PC-3 (cell line): ENCODE measurements around the gene ABL1. TPM values are rescaled to one million over a fixed set of nuclear protein-coding genes. Genes with fewer than 3 reads are reported as not detected.

Experiments
- ATAC-seq: fragments of 200-7000 bp; cut with Tn5 transposase; 2 replicates; pipeline ENCODE4 v1.9.1; 2020; ENCODE audit warnings: mild to moderate bottlenecking, moderate library complexity
- Bru-seq: library from RNA; stranded (reverse); fragments of 400-500 nt; gene quantifications from one replicate; lab custom pipeline; 2021; lab: Mats Ljungman, UMichigan
- BruChase-seq, 2 experiments: library from RNA; stranded (reverse); fragments of 400-500 nt; gene quantifications; one replicate each; lab custom pipeline; 2021; lab: Mats Ljungman, UMichigan
- BruUV-seq: library from RNA; stranded (reverse); fragments of 400-500 nt; replicated peaks from 2 replicates; lab custom pipeline; 2021; lab: Mats Ljungman, UMichigan
- CTCF ChIA-PET: fragments of 300-600 bp; sonication (Branson Sonifier 250); formaldehyde crosslinking; loops from one replicate; lab custom pipeline; 2022; ENCODE audit warnings: antibody characterized with exemption; lab: Charles Lee
- POLR2A ChIA-PET: fragments of 300-600 bp; sonication (Branson Sonifier 250); formaldehyde crosslinking; loops from one replicate; lab custom pipeline; 2022; ENCODE audit warnings: antibody characterized with exemption; ENCODE audit not compliant: unreplicated experiment; lab: Charles Lee
- DNase-seq: peaks from one replicate; pipeline ENCODE4 v3.0.0-alpha.2; 2015
- H2AFZ ChIP-seq: fragments of 300-600 bp; sonication (generic); 2 replicates; pipeline ENCODE4 v1.6.0; 2016; ENCODE audit warnings: antibody characterized with exemption, low read length
- H3F3A ChIP-seq: fragments of 300-600 bp; sonication (generic); one replicate; pipeline ENCODE4 v1.6.0; 2017; ENCODE audit warnings: antibody characterized with exemption, low read length, control low read depth, mild to moderate bottlenecking; ENCODE audit not compliant: unreplicated experiment
- H3K27ac ChIP-seq: fragments of 300-600 bp; sonication (generic); 2 replicates; pipeline ENCODE4 v1.5.1; 2016; ENCODE audit warnings: mild to moderate bottlenecking, low read length
- H3K27me3 ChIP-seq: fragments of 300-600 bp; sonication (generic); 2 replicates; pipeline ENCODE4 v1.6.1; 2016; ENCODE audit warnings: low read length, mixed read lengths
- H3K36me3 ChIP-seq: fragments of 300-600 bp; sonication (generic); 2 replicates; pipeline ENCODE4 v1.6.1; 2016; ENCODE audit warnings: low read depth, mixed run types, low read length, mixed read lengths
- H3K4me1 ChIP-seq: fragments of 300-600 bp; sonication (generic); 2 replicates; pipeline ENCODE4 v1.5.1; 2016; ENCODE audit warnings: low read length; ENCODE audit not compliant: insufficient read depth
- H3K4me2 ChIP-seq: fragments of 300-600 bp; sonication (generic); 2 replicates; pipeline ENCODE4 v1.6.0; 2016; ENCODE audit warnings: low read length
- H3K4me3 ChIP-seq: fragments of 300-600 bp; sonication (generic); 2 replicates; pipeline ENCODE4 v1.5.1; 2016; ENCODE audit warnings: mild to moderate bottlenecking, low read length, mixed read lengths
- H3K79me2 ChIP-seq: fragments of 300-600 bp; sonication (generic); 2 replicates; pipeline ENCODE4 v1.6.1; 2017; ENCODE audit warnings: low read length, mixed read lengths
- H3K9ac ChIP-seq: fragments of 300-600 bp; sonication (generic); 2 replicates; pipeline ENCODE4 v1.6.0; 2016; ENCODE audit warnings: mild to moderate bottlenecking, low read length
- H3K9me2 ChIP-seq: fragments of 300-600 bp; sonication (generic); replicated peaks from 2 replicates; pipeline ENCODE4 v1.6.1; 2016; ENCODE audit warnings: mixed run types, low read length, mixed read lengths
- H3K9me3 ChIP-seq: fragments of 300-600 bp; sonication (generic); 2 replicates; pipeline ENCODE4 v1.6.1; 2016; ENCODE audit warnings: low read length, mixed read lengths
- H4K20me1 ChIP-seq: fragments of 300-600 bp; sonication (generic); 2 replicates; pipeline ENCODE4 v1.6.1; 2016; ENCODE audit warnings: low read length, mixed read lengths
- CTCF ChIP-seq: fragments of 300-600 bp; sonication (generic); conservative IDR thresholded peaks from 2 replicates; pipeline ENCODE4 v1.5.1; 2017; ENCODE audit warnings: antibody characterized with exemption, low read depth, mild to moderate bottlenecking, low read length
- EZH2 ChIP-seq: fragments of 300-600 bp; sonication (generic); IDR thresholded peaks from one replicate; pipeline ENCODE4 v1.6.1; 2017; ENCODE audit warnings: antibody characterized with exemption, mild to moderate bottlenecking, low read length; ENCODE audit not compliant: unreplicated experiment
- EZH2phosphoT487 ChIP-seq: fragments of 300-600 bp; sonication (generic); IDR thresholded peaks from 2 replicates; pipeline ENCODE4 v1.6.1; 2018; ENCODE audit warnings: mild to moderate bottlenecking, antibody characterized with exemption, low read length, borderline replicate concordance
- intact Hi-C: fragments of 100-400 bp; cut with micrococcal nuclease; formaldehyde crosslinking; loops from 2 replicates; pipeline ENCODE4 v1.9.0; 2023
- long read RNA-seq: library from polyadenylated mRNA; unstranded; transcript quantifications from one replicate; pipeline ENCODE4 v2.0.0, GENCODE V29; 2021; ENCODE audit not compliant: unreplicated experiment
- total RNA-seq: library from RNA; depleted of rRNA; stranded (reverse); fragments of >200 nt; gene quantifications from 2 replicates; pipeline ENCODE4 v1.2.3, GENCODE V29; 2014; rRNA removed

Gene ABL1
- total RNA-seq = 22.8 and 28.3 TPM in 2 replicates
- percentile 68 among the genes with signal in this experiment for Bru-seq, nascent RNA
- percentile 72 among the genes with signal in this experiment for BruChase-seq, experiment 1, labeled RNA remaining after a 6-hour chase
- percentile 65 among the genes with signal in this experiment for BruChase-seq, experiment 2, labeled RNA remaining after a 2-hour chase
- long read RNA-seq, full-length matches to known transcripts = 3 of 59 reads
- long read RNA-seq, partial matches to known transcripts = 26 of 59 reads
- long read RNA-seq, other reads (novel, unspliced or antisense) = 30 of 59 reads

DNA sequence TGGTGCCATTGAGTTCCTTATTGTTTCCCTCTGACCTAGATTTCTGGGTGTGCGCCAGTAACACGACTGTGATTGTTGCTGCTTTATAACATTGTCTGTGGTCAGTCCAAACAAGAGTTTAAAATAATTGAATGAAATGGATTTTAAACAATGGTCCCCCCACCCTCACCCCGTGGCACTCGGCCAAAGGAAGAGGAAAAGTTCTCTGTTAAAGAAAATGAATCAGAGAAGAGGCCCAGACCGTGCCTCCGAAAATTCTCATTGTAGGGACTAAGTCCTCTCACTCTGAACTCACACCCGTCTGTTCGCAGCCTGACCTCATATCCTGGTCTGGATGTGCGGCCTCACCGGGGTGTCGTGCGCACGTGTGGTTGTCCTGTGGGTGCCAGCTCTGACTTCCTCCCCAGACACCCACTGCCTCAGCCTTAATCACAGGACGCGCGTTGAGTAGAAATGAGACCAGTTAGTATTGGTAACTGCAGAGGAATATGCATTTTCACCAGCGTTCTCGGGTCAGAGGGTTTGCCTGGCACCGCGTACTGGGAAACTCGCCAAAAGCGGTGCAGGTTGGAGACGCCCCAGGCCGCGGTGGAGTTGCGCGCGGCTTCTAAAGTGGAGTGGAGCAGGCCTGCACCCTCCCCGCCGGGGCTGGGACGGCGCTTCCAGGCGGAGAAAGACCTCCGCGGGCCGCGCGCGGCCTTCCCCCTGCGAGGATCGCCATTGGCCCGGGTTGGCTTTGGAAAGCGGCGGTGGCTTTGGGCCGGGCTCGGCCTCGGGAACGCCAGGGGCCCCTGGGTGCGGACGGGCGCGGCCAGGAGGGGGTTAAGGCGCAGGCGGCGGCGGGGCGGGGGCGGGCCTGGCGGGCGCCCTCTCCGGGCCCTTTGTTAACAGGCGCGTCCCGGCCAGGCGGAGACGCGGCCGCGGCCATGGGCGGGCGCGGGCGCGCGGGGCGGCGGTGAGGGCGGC is at the start of gene ABL1:
Gene ABL1, plus strand, starts transcription at position 884 of the 966 bp plus-strand sequence. CDS start 193 bp downstream, outside the sequence.
- BruUV-seq = no TSS peak
- TF ChIP-seq EZH2 = no peak
- no peak for TF ChIP-seq EZH2phosphoT487
- TF ChIP-seq CTCF = no peak
- H3K9ac ChIP-seq = peak within 1 kb of the TSS; percentile 80
- H3K27me3 ChIP-seq = no peaks in the 10 kb centered on the region
- H3K4me3 ChIP-seq = peak within 1 kb of the TSS; percentile 73
- no peaks in the 10 kb centered on the region for H3K9me2 ChIP-seq
- DNase-seq (peak; percentile 61), ATAC-seq (peak; percentile 78)
- H2AFZ ChIP-seq = peak within 1 kb of the TSS; percentile 80
- no peaks in the 10 kb centered on the region for H3K9me3 ChIP-seq
- ChIA-PET CTCF (no interaction called here), POLR2A (no interaction called here)
- peaks cover 44% of the 10 kb centered on the region for H3K79me2 ChIP-seq
- intact Hi-C loops = no loop called here
- H3K4me1 ChIP-seq = peaks cover 28% of the 10 kb centered on the region
- H3K36me3 ChIP-seq = no peaks in the 10 kb centered on the region
- no peaks in the 10 kb centered on the region for H4K20me1 ChIP-seq
- H3K27ac ChIP-seq = peak within 1 kb of the TSS; percentile 61
- H3F3A ChIP-seq = no peaks in the 10 kb centered on the region
- peak within 1 kb of the TSS; percentile 88 for H3K4me2 ChIP-seq

DNA sequence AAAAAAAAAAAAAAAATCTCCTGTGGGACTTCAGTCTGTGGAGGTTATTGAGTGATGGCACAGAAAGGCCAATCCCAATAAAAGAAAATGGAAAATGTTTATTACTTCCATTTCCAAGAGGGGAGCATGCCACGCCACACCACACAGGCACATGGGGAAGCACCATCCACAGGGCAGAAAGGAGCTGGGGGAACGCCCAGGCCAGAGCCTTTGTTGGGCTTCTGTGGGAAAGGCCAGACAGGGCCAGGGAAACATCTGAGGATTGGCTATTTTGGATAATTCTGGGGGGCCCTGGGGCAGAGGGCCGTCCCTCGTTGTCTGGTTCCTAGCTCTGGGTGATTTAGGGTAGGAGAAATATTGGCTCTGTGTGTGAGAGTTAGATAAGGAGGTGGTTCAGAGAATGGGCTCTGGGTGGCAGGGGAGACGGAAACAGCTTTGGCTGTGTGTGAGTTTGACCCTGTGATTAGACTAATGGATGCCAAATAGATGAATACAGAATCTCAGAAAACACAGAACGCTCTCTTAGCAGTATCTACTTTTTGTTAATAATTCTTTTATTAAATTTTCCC is 49.0 kb upstream of the ABL1 start:
- no peak overlapping the region for H3K27ac ChIP-seq
- H3K79me2 ChIP-seq = 0 out of 2 replicates have a peak, but pooled peaks cover 4% of the 10 kb centered on the region
- no peak overlapping the region for H3K9ac ChIP-seq
- ChIA-PET CTCF (no interaction called here), POLR2A (interaction anchor here (0.5 kb wide), 1 partner anchor 96 kb away, joined by 5 read pairs; no protein-coding TSS in a partner anchor)
- TF ChIP-seq EZH2phosphoT487 (no peak), CTCF (no peak), EZH2 (no peak)
- H3K4me2 ChIP-seq = no peak overlapping the region
- no peaks in the 10 kb centered on the region for H3K9me2 ChIP-seq
- H3K4me1 ChIP-seq = no peaks in the 10 kb centered on the region
- H3K4me3 ChIP-seq = no peak overlapping the region
- no TSS peak for BruUV-seq
- intact Hi-C loops = no loop called here
- no peaks in the 10 kb centered on the region for H3F3A ChIP-seq
- H3K27me3 ChIP-seq = no peaks in the 10 kb centered on the region
- DNase-seq = no peak
- H2AFZ ChIP-seq = no peak overlapping the region
- ATAC-seq = no peak
- peaks cover 4% of the 10 kb centered on the region for H3K36me3 ChIP-seq
- 0 out of 2 replicates have a peak, but pooled peaks cover 9% of the 10 kb centered on the region for H3K9me3 ChIP-seq
- no peaks in the 10 kb centered on the region for H4K20me1 ChIP-seq
